HEK293 (cell line): ENCODE measurements around the gene PRRG4.

Experiments
- CTCF ChIA-PET: fragments of 350-600 bp; formaldehyde crosslinking; extraction: SDS; loops from one replicate; lab custom pipeline; 2021; ENCODE audit warnings: antibody characterized with exemption; lab: Yijun Ruan, JAX
- POLR2A ChIA-PET: fragments of 300-600 bp; formaldehyde crosslinking; extraction: SDS; loops from one replicate; lab custom pipeline; 2020; ENCODE audit warnings: antibody characterized with exemption, inconsistent platforms; lab: Yijun Ruan, JAX
- H3K27ac ChIP-seq: fragments of 200-500 bp; sonication (Bioruptor generic); 2 replicates; pipeline ENCODE4 v1.5.1; 2014; ENCODE audit warnings: low read depth, low read length, control low read depth, inconsistent platforms; ENCODE audit errors: extremely low read depth
- H3K36me3 ChIP-seq, 2 experiments: fragments of 200-500 bp in 1 of 2; sonication (Bioruptor generic) in 1 of 2; 1 replicate in 1 of 2; 2 replicates in 1 of 2; pipeline ENCODE4 v1.5.1; 2014 to 2017; ENCODE audit warnings: inconsistent platforms in 2 of 2, low read length in 2 of 2; ENCODE audit not compliant: control insufficient read depth in 2 of 2, insufficient read depth in 1 of 2
- H3K4me1 ChIP-seq: fragments of 200-500 bp; sonication (Bioruptor generic); 2 replicates; pipeline ENCODE4 v1.5.1; 2014; ENCODE audit warnings: mild to moderate bottlenecking, low read length, inconsistent platforms; ENCODE audit not compliant: control insufficient read depth, insufficient read depth
- H3K4me3 ChIP-seq: 2 replicates; pipeline ENCODE4 v1.5.1; 2011; ENCODE audit warnings: low read depth, mild to moderate bottlenecking, control low read depth, low read length, moderate library complexity
- H3K9me3 ChIP-seq: fragments of 200-500 bp; sonication (Bioruptor generic); 2 replicates; pipeline ENCODE4 v1.5.1; 2014; ENCODE audit warnings: low read depth, low read length, inconsistent platforms; ENCODE audit not compliant: control insufficient read depth, insufficient read depth
- KLF8 ChIP-seq: fragments of 450-650 bp; formaldehyde crosslinking; IDR thresholded peaks from 2 replicates; pipeline ENCODE4 v1.5.1; 2016; ENCODE audit warnings: missing biosample characterization, missing genetic modification characterization
- SCRT2 ChIP-seq: fragments of 450-650 bp; formaldehyde crosslinking; IDR thresholded peaks from 2 replicates; pipeline ENCODE4 v1.5.1; 2016; ENCODE audit warnings: missing biosample characterization, missing genetic modification characterization
- SP7 ChIP-seq: fragments of 450-650 bp; formaldehyde crosslinking; IDR thresholded peaks from 2 replicates; pipeline ENCODE4 v1.5.1; 2016; ENCODE audit warnings: missing biosample characterization, missing genetic modification characterization
- ZBTB21 ChIP-seq: fragments of 450-650 bp; formaldehyde crosslinking; IDR thresholded peaks from 2 replicates; pipeline ENCODE4 v1.5.1; 2017; ENCODE audit warnings: missing biosample characterization, missing genetic modification characterization
- ZNF114 ChIP-seq: fragments of 450-650 bp; formaldehyde crosslinking; IDR thresholded peaks from 2 replicates; pipeline ENCODE4 v1.5.0; 2017; ENCODE audit warnings: missing biosample characterization, missing genetic modification characterization
- ZNF16 ChIP-seq: fragments of 450-650 bp; formaldehyde crosslinking; IDR thresholded peaks from 2 replicates; pipeline ENCODE4 v1.5.1; 2016; ENCODE audit warnings: low read depth, missing biosample characterization, missing genetic modification characterization
- ZNF19 ChIP-seq: fragments of 450-650 bp; formaldehyde crosslinking; IDR thresholded peaks from 2 replicates; pipeline ENCODE4; 2016; ENCODE audit warnings: missing biosample characterization, missing genetic modification characterization, low read depth
- ZNF366 ChIP-seq: fragments of 450-650 bp; formaldehyde crosslinking; conservative IDR thresholded peaks from 2 replicates; pipeline ENCODE4 v1.5.1; 2016; ENCODE audit warnings: missing biosample characterization, missing genetic modification characterization
- ZNF423 ChIP-seq: fragments of 450-650 bp; formaldehyde crosslinking; IDR thresholded peaks from 2 replicates; pipeline ENCODE4 v1.5.1; 2016; ENCODE audit warnings: missing biosample characterization, missing genetic modification characterization
- ZNF48 ChIP-seq: fragments of 450-650 bp; formaldehyde crosslinking; IDR thresholded peaks from 2 replicates; pipeline ENCODE4 v1.5.1; 2016; ENCODE audit warnings: missing biosample characterization, missing genetic modification characterization
- ZNF510 ChIP-seq: fragments of 450-650 bp; formaldehyde crosslinking; IDR thresholded peaks from 2 replicates; pipeline ENCODE4 v1.5.1; 2018; ENCODE audit warnings: mild to moderate bottlenecking, missing genetic modification characterization, missing biosample characterization; ENCODE audit not compliant: insufficient replicate concordance
- ZNF664 ChIP-seq: fragments of 450-650 bp; formaldehyde crosslinking; IDR thresholded peaks from 2 replicates; pipeline ENCODE4 v1.5.1; 2016; ENCODE audit warnings: missing biosample characterization, missing genetic modification characterization
- ZNF791 ChIP-seq: fragments of 450-650 bp; formaldehyde crosslinking; IDR thresholded peaks from 2 replicates; pipeline ENCODE4 v1.5.1; 2016; ENCODE audit warnings: missing biosample characterization, missing genetic modification characterization
- TF ChIP-seq, protein P1 (sequence below): fragments of 450-650 bp; formaldehyde crosslinking; IDR thresholded peaks from 2 replicates; pipeline ENCODE4 v1.5.1; 2016; ENCODE audit warnings: missing biosample characterization, missing genetic modification characterization
- TF ChIP-seq, protein P2 (sequence below): fragments of 450-650 bp; formaldehyde crosslinking; conservative IDR thresholded peaks from 2 replicates; pipeline ENCODE4 v1.5.1; 2016; ENCODE audit warnings: low read depth, missing biosample characterization, missing genetic modification characterization
- TF ChIP-seq, protein P3 (sequence below): fragments of 450-650 bp; formaldehyde crosslinking; optimal IDR thresholded peaks from 2 replicates; pipeline ENCODE3; 2016; ENCODE audit warnings: missing biosample characterization, mild to moderate bottlenecking, missing genetic modification characterization
- TF ChIP-seq, protein P4 (sequence below): fragments of 450-650 bp; formaldehyde crosslinking; IDR thresholded peaks from 2 replicates; pipeline ENCODE4; 2016; ENCODE audit warnings: missing biosample characterization, missing genetic modification characterization
- TF ChIP-seq, protein P5 (sequence below): fragments of 450-650 bp; formaldehyde crosslinking; IDR thresholded peaks from 2 replicates; pipeline ENCODE4 v1.5.1; 2016; ENCODE audit warnings: missing biosample characterization, missing genetic modification characterization

The PRRG4 gene

DNA sequence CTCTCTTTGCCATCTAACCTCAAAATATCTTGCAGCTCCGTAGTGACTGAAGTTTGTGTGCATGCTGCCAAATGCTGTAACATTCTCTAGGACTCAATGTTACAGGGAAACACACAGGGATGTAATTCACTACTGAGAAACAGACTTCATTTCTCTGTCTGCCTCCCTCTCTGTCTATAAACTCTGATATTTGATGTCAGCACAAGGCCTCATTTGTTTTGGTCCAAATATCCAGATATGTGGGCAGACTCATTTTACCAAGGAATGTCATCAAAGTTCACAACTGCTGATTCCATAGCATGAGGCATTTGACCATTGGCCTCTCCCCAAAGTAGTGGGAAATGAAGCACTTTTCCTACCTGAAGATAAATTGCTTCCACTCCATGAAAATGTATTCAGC lies 2.5 kb upstream of the PRRG4 start:
- TF ChIP-seq, protein P1, sequence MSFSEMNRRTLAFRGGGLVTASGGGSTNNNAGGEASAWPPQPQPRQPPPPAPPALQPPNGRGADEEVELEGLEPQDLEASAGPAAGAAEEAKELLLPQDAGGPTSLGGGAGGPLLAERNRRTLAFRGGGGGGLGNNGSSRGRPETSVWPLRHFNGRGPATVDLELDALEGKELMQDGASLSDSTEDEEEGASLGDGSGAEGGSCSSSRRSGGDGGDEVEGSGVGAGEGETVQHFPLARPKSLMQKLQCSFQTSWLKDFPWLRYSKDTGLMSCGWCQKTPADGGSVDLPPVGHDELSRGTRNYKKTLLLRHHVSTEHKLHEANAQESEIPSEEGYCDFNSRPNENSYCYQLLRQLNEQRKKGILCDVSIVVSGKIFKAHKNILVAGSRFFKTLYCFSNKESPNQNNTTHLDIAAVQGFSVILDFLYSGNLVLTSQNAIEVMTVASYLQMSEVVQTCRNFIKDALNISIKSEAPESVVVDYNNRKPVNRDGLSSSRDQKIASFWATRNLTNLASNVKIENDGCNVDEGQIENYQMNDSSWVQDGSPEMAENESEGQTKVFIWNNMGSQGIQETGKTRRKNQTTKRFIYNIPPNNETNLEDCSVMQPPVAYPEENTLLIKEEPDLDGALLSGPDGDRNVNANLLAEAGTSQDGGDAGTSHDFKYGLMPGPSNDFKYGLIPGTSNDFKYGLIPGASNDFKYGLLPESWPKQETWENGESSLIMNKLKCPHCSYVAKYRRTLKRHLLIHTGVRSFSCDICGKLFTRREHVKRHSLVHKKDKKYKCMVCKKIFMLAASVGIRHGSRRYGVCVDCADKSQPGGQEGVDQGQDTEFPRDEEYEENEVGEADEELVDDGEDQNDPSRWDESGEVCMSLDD (tag by site-specific recombination): no peak
- no peak for TF ChIP-seq ZNF423 (tag by site-specific recombination)
- no peak for TF ChIP-seq ZNF366 (tag by site-specific recombination)
- no peak for TF ChIP-seq ZNF664 (tag by site-specific recombination)
- TF ChIP-seq KLF8: no peak
- TF ChIP-seq ZNF510 (tag by site-specific recombination): no peak
- TF ChIP-seq, protein P2, sequence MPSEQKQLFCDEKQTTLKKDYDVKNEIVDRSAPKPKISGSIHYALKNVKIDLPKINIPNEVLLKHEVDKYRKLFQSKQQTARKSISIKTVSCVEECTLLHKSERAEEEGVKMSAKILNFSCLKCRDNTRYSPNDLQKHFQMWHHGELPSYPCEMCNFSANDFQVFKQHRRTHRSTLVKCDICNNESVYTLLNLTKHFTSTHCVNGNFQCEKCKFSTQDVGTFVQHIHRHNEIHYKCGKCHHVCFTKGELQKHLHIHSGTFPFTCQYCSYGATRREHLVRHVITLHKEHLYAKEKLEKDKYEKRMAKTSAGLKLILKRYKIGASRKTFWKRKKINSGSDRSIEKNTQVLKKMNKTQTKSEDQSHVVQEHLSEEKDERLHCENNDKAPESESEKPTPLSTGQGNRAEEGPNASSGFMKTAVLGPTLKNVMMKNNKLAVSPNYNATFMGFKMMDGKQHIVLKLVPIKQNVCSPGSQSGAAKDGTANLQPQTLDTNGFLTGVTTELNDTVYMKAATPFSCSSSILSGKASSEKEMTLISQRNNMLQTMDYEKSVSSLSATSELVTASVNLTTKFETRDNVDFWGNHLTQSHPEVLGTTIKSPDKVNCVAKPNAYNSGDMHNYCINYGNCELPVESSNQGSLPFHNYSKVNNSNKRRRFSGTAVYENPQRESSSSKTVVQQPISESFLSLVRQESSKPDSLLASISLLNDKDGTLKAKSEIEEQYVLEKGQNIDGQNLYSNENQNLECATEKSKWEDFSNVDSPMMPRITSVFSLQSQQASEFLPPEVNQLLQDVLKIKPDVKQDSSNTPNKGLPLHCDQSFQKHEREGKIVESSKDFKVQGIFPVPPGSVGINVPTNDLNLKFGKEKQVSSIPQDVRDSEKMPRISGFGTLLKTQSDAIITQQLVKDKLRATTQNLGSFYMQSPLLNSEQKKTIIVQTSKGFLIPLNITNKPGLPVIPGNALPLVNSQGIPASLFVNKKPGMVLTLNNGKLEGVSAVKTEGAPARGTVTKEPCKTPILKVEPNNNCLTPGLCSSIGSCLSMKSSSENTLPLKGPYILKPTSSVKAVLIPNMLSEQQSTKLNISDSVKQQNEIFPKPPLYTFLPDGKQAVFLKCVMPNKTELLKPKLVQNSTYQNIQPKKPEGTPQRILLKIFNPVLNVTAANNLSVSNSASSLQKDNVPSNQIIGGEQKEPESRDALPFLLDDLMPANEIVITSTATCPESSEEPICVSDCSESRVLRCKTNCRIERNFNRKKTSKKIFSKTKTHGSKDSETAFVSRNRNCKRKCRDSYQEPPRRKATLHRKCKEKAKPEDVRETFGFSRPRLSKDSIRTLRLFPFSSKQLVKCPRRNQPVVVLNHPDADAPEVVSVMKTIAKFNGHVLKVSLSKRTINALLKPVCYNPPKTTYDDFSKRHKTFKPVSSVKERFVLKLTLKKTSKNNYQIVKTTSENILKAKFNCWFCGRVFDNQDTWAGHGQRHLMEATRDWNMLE (tag by site-specific recombination): no peak
- TF ChIP-seq, protein P3, sequence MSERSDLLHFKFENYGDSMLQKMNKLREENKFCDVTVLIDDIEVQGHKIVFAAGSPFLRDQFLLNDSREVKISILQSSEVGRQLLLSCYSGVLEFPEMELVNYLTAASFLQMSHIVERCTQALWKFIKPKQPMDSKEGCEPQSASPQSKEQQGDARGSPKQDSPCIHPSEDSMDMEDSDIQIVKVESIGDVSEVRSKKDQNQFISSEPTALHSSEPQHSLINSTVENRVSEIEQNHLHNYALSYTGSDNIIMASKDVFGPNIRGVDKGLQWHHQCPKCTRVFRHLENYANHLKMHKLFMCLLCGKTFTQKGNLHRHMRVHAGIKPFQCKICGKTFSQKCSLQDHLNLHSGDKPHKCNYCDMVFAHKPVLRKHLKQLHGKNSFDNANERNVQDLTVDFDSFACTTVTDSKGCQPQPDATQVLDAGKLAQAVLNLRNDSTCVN (tag by site-specific recombination): no peak
- no peak for TF ChIP-seq ZNF48 (tag by site-specific recombination)
- TF ChIP-seq, protein P4, sequence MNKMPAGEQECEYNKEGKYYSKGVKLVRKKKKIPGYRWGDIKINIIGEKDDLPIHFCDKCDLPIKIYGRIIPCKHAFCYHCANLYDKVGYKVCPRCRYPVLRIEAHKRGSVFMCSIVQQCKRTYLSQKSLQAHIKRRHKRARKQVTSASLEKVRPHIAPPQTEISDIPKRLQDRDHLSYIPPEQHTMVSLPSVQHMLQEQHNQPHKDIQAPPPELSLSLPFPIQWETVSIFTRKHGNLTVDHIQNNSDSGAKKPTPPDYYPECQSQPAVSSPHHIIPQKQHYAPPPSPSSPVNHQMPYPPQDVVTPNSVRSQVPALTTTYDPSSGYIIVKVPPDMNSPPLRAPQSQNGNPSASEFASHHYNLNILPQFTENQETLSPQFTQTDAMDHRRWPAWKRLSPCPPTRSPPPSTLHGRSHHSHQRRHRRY (tag by site-specific recombination): no peak
- TF ChIP-seq ZNF16 (tag by site-specific recombination): no peak
- no peak for TF ChIP-seq ZNF114
- no peak for TF ChIP-seq ZNF791 (tag by site-specific recombination)
- no peak for TF ChIP-seq SCRT2 (tag by site-specific recombination)
- TF ChIP-seq SP7 (tag by site-specific recombination): no peak
- TF ChIP-seq, protein P5, sequence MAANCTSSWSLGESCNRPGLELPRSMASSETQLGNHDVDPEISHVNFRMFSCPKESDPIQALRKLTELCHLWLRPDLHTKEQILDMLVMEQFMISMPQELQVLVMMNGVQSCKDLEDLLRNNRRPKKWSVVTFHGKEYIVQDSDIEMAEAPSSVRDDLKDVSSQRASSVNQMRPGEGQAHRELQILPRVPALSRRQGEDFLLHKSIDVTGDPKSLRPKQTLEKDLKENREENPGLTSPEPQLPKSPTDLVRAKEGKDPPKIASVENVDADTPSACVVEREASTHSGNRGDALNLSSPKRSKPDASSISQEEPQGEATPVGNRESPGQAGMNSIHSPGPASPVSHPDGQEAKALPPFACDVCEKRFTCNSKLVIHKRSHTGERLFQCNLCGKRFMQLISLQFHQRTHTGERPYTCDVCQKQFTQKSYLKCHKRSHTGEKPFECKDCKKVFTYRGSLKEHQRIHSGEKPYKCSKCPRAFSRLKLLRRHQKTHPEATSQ (tag by site-specific recombination): no peak
- no peak for TF ChIP-seq ZBTB21 (tag by site-specific recombination)
- no peak for TF ChIP-seq ZNF19 (tag by site-specific recombination)
- Histone ChIP-seq H3K9me3 (no peaks in the 10 kb centered on the region), H3K36me3 (peaks cover 0 to 8% of the 10 kb centered on the region in 2 experiments; a peak in 1 of 3 replicates), H3K4me1 (no peaks in the 10 kb centered on the region), H3K27ac (no peak overlapping the region), H3K4me3 (no peak overlapping the region)
- ChIA-PET CTCF (no interaction called here), POLR2A (no interaction called here)
